PC-3 (cell line): ENCODE measurements around the gene TEKT3.

Source experiments
- EZH2 ChIP-seq: fragments of 300-600 bp; sonication (generic); IDR thresholded peaks from one replicate; pipeline ENCODE4 v1.6.1; 2017; ENCODE audit warnings: antibody characterized with exemption, mild to moderate bottlenecking, low read length; ENCODE audit not compliant: unreplicated experiment
- EZH2phosphoT487 ChIP-seq: fragments of 300-600 bp; sonication (generic); IDR thresholded peaks from 2 replicates; pipeline ENCODE4 v1.6.1; 2018; ENCODE audit warnings: mild to moderate bottlenecking, antibody characterized with exemption, low read length, borderline replicate concordance
- TF ChIP-seq, protein P1 (sequence below): fragments of 300-600 bp; sonication (generic); conservative IDR thresholded peaks from 2 replicates; pipeline ENCODE4 v1.5.1; 2017; ENCODE audit warnings: antibody characterized with exemption, low read depth, mild to moderate bottlenecking, low read length

DNA sequence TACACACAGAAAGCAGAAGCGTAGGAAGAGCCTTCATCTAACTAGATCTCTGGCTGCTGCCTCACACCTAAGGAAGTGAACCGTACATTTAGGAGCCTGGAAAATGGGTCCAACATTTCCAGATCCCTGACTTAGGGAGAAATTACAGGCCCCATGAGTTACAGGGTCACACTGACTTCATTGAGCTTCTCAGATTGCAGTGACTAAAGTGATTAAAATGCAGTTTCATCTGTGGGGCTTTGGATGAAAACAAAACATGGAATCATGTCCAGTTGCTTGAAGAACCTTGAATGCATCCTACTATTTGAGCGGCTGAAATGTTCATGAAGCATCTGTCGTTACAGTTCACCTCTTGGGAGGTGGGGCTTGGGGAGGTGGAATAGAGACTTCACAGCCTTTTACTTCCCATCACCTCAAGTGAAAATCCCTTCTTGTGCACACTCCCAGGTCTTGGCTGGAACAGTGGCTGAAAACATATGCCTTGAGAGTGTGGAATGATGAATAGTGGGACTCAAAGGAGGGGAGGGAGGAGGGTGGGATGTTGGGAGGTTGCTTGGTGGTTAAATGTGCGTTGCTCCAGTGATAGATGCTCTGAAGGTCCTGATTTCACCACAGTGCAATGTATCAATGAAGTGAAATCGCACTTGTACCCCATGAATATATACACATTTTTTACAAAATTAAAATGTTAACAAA is 19.7 kb downstream of the TEKT3 start:
- TF ChIP-seq, protein P1, sequence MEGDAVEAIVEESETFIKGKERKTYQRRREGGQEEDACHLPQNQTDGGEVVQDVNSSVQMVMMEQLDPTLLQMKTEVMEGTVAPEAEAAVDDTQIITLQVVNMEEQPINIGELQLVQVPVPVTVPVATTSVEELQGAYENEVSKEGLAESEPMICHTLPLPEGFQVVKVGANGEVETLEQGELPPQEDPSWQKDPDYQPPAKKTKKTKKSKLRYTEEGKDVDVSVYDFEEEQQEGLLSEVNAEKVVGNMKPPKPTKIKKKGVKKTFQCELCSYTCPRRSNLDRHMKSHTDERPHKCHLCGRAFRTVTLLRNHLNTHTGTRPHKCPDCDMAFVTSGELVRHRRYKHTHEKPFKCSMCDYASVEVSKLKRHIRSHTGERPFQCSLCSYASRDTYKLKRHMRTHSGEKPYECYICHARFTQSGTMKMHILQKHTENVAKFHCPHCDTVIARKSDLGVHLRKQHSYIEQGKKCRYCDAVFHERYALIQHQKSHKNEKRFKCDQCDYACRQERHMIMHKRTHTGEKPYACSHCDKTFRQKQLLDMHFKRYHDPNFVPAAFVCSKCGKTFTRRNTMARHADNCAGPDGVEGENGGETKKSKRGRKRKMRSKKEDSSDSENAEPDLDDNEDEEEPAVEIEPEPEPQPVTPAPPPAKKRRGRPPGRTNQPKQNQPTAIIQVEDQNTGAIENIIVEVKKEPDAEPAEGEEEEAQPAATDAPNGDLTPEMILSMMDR = no peak
- no peak for TF ChIP-seq EZH2
- no peak for TF ChIP-seq EZH2phosphoT487
